Body of pancreas (tissue), 4 donors: ENCODE data around the gene ZNF441.

Source experiments
- POLR2A ChIP-seq, 3 donors: fragments of 450-650 bp; IDR thresholded peaks; one replicate each; pipeline ENCODE4 v1.6.1; 2016; ENCODE audit warnings: antibody characterized with exemption in 3 of 3, mild to moderate bottlenecking in 2 of 3
- TF ChIP-seq, protein P1 (sequence below), 7 experiments: fragments of 450-650 bp in 4 of 7; fragments of 200-600 bp in 3 of 7; sonication (generic) in 3 of 7; IDR thresholded peaks; one replicate each; pipeline ENCODE4 v1.5.1; 2016 to 2019; ENCODE audit warnings: antibody characterized with exemption in 7 of 7

DNA sequence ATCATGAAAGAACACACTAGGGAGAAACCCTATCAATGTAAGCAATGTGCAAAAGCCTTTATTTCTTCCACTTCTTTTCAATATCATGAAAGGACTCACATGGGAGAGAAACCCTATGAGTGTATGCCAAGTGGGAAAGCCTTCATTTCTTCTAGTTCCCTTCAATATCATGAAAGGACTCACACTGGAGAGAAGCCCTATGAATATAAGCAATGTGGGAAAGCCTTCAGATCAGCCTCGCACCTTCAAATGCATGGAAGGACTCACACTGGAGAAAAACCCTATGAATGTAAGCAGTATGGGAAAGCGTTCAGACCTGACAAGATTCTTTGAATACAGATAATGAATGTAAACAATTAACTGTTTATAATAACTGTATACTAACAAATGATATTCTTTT, 66.7 kb downstream of the ZNF441 start:
- TF ChIP-seq, protein P1, sequence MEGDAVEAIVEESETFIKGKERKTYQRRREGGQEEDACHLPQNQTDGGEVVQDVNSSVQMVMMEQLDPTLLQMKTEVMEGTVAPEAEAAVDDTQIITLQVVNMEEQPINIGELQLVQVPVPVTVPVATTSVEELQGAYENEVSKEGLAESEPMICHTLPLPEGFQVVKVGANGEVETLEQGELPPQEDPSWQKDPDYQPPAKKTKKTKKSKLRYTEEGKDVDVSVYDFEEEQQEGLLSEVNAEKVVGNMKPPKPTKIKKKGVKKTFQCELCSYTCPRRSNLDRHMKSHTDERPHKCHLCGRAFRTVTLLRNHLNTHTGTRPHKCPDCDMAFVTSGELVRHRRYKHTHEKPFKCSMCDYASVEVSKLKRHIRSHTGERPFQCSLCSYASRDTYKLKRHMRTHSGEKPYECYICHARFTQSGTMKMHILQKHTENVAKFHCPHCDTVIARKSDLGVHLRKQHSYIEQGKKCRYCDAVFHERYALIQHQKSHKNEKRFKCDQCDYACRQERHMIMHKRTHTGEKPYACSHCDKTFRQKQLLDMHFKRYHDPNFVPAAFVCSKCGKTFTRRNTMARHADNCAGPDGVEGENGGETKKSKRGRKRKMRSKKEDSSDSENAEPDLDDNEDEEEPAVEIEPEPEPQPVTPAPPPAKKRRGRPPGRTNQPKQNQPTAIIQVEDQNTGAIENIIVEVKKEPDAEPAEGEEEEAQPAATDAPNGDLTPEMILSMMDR (IDR thresholded peaks at IDR 0.05), result no peak
- TF ChIP-seq POLR2A (IDR thresholded peaks at IDR 0.05), result no peak
